ENCODE measurements around the gene GPR65.

The GPR65 gene

DNA sequence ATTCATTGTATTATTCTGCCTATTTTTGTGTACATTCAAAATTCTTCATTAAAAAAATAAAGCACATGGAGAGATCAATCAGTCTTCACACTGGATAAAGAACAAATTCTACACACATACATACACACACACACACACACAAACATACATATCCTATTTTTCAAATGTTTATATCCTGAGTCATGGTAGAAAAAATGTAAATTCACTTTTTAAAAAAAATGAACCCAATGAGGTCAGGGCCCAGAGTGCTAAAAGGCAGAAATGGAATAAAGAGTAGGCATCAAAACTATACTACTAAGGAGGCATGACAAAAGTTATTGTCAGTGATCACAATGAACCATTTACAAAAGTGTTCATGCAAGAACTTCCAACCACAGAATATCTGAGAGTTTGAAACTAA, 29.3 kb upstream of the GPR65 start:
- Histone ChIP-seq H3K4me1 (ENCODE audit: insufficient read depth, low read length) (no peaks in the 10 kb centered on the region), H3K27me3 (ENCODE audit: insufficient read depth, low read length, poor library complexity) (no peaks in the 10 kb centered on the region), H3K79me2 (ENCODE audit: insufficient read depth, low read length) (no peaks in the 10 kb centered on the region), H3K27ac (ENCODE audit: low read length) (no peak overlapping the region), H3K9ac (ENCODE audit: low read depth, low read length) (no peak overlapping the region), H2AFZ (ENCODE audit: low read depth, low read length) (no peak overlapping the region), H3K4me2 (ENCODE audit: insufficient read depth, low read length) (no peak overlapping the region), H3K36me3 (ENCODE audit: insufficient read depth, low read length) (no peaks in the 10 kb centered on the region), H4K20me1 (ENCODE audit: insufficient read depth, low read length) (no peaks in the 10 kb centered on the region), H3K4me3 (ENCODE audit: low read depth in 1 of 2, low read length in 2 of 2) (no peak overlapping the region), H3K9me3 (ENCODE audit: insufficient read depth, low read length, severe bottlenecking) (no peaks in the 10 kb centered on the region)
- TF ChIP-seq CTCF (IDR thresholded peaks at IDR 0.05; ENCODE audit: borderline replicate concordance, extremely low read depth, low read length, poor library complexity, severe bottlenecking) (no peak), EZH2 (IDR thresholded peaks at IDR 0.05; ENCODE audit: borderline replicate concordance, low read depth, low read length, severe bottlenecking) (no peak)
- no peak for ATAC-seq (ENCODE audit: insufficient read depth, low read depth)
- no peak for DNase-seq

DNA sequence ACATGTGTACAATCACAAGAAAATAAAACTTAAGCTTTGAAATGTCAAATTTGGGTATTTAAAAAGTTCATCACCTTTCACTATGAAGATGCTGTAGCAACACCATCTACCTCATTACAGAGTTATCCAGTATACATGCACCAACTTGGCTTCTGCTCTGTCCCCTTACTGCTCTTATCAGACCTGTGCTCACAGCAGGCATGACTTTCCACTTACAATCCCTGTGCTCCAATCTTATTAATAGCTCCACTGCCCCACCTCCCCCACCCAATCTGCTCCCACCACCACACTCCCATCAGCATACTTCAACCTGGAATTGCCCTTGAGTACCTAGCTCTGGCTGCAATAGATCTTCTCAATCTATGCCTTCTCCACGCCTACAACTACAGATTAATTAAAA, 25.2 kb upstream of the GPR65 start:
- Histone ChIP-seq H3K27ac (ENCODE audit: low read length) (no peak overlapping the region), H2AFZ (ENCODE audit: low read depth, low read length) (no peak overlapping the region), H3K4me2 (ENCODE audit: insufficient read depth, low read length) (no peak overlapping the region), H3K9ac (ENCODE audit: low read depth, low read length) (no peak overlapping the region), H3K27me3 (ENCODE audit: insufficient read depth, low read length, poor library complexity) (no peaks in the 10 kb centered on the region), H3K36me3 (ENCODE audit: insufficient read depth, low read length) (no peaks in the 10 kb centered on the region), H3K4me1 (ENCODE audit: insufficient read depth, low read length) (no peaks in the 10 kb centered on the region), H3K4me3 (ENCODE audit: low read depth in 1 of 2, low read length in 2 of 2) (no peak overlapping the region), H3K79me2 (ENCODE audit: insufficient read depth, low read length) (no peaks in the 10 kb centered on the region), H4K20me1 (ENCODE audit: insufficient read depth, low read length) (no peaks in the 10 kb centered on the region), H3K9me3 (ENCODE audit: insufficient read depth, low read length, severe bottlenecking) (no peaks in the 10 kb centered on the region)
- ATAC-seq (ENCODE audit: insufficient read depth, low read depth) = no peak
- no peak for DNase-seq
- TF ChIP-seq EZH2 (IDR thresholded peaks at IDR 0.05; ENCODE audit: borderline replicate concordance, low read depth, low read length, severe bottlenecking) (no peak), CTCF (IDR thresholded peaks at IDR 0.05; ENCODE audit: borderline replicate concordance, extremely low read depth, low read length, poor library complexity, severe bottlenecking) (no peak)

DNA sequence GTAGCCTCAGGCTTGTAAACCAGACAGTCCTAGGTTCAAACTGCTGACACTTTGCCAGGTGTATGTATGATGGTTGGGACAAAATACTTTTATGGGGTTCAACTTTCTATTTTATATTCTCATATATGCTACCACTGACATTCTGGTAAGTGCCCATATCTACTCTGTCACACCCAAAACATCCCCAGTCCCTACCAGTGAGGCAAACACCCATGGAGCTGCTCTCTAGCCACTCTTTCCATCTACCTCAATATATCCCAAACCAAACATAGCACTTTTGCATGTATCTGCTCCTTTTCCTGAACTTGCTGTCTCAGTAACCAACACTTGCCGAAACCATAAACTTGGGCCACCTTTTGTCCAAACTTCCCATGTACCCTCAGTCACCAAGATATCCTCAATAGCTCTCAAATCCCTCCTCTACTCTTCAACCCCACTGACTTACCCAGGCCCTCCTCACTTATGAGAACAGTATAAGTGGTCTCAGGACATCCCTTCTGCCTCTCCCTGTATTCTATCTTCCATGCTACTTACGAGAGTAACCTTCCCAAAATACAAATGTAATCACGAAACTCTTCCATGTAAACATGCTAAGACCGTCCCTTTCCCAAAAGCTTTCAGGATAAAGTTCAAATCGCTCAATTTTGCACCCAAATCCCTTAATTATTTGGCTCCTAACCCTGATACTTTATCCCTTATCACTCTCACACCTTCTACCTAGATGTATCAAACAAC, 15.5 kb upstream of the GPR65 start:
- no peak for DNase-seq
- no peak for ATAC-seq (ENCODE audit: insufficient read depth, low read depth)
- no peak for TF ChIP-seq EZH2 (IDR thresholded peaks at IDR 0.05; ENCODE audit: borderline replicate concordance, low read depth, low read length, severe bottlenecking)
- TF ChIP-seq CTCF (IDR thresholded peaks at IDR 0.05; ENCODE audit: borderline replicate concordance, extremely low read depth, low read length, poor library complexity, severe bottlenecking) = no peak
- Histone ChIP-seq H3K36me3 (ENCODE audit: insufficient read depth, low read length) (no peaks in the 10 kb centered on the region), H3K9ac (ENCODE audit: low read depth, low read length) (no peak overlapping the region), H3K27me3 (ENCODE audit: insufficient read depth, low read length, poor library complexity) (no peaks in the 10 kb centered on the region), H3K4me1 (ENCODE audit: insufficient read depth, low read length) (0 out of 2 replicates have a peak, but pooled peaks cover 1% of the 10 kb centered on the region), H3K79me2 (ENCODE audit: insufficient read depth, low read length) (no peaks in the 10 kb centered on the region), H2AFZ (ENCODE audit: low read depth, low read length) (no peak overlapping the region), H3K4me3 (ENCODE audit: low read depth in 1 of 2, low read length in 2 of 2) (no peak overlapping the region), H3K4me2 (ENCODE audit: insufficient read depth, low read length) (no peak overlapping the region), H3K27ac (ENCODE audit: low read length) (no peak overlapping the region), H4K20me1 (ENCODE audit: insufficient read depth, low read length) (no peaks in the 10 kb centered on the region), H3K9me3 (ENCODE audit: insufficient read depth, low read length, severe bottlenecking) (no peaks in the 10 kb centered on the region)

All from DND-41 (cell line).